ENCODE results near the gene RAB1B. TPM values are rescaled to one million over a fixed set of nuclear protein-coding genes. Genes with fewer than 3 reads are reported as not detected.

RAB1B gene
- total RNA-seq, 1 donor, result 88.9 TPM

GRCh38 chr11:66230156-66230555 lies 38.3 kb upstream of the RAB1B start:
- TF ChIP-seq CTCF (IDR thresholded peaks at IDR 0.05; ENCODE audit: insufficient read depth, low read depth, low read length), result no peak
- no peak overlapping the region for H3K4me3 ChIP-seq (ENCODE audit: low read depth, low read length)
- no peak for DNase-seq (ENCODE audit: low read depth)

- TF ChIP-seq CTCF (IDR thresholded peaks at IDR 0.05; ENCODE audit: insufficient read depth, low read depth, low read length), result no peak
- no peak overlapping the region for H3K4me3 ChIP-seq (ENCODE audit: low read depth, low read length)
- DNase-seq (ENCODE audit: low read depth), result no peak
These were observed 37.5 kb upstream of the RAB1B start for GRCh38 chr11:66230978-66231377.

GRCh38 chr11:66231561-66231960 lies 36.9 kb upstream of the RAB1B start:
- no peak for TF ChIP-seq CTCF (IDR thresholded peaks at IDR 0.05; ENCODE audit: insufficient read depth, low read depth, low read length)
- DNase-seq (ENCODE audit: low read depth), result no peak
- no peak overlapping the region for H3K4me3 ChIP-seq (ENCODE audit: low read depth, low read length)

GRCh38 chr11:66232769-66233168 lies 35.7 kb upstream of the RAB1B start:
- no peak for DNase-seq (ENCODE audit: low read depth)
- no peak overlapping the region for H3K4me3 ChIP-seq (ENCODE audit: low read depth, low read length)
- TF ChIP-seq CTCF (IDR thresholded peaks at IDR 0.05; ENCODE audit: insufficient read depth, low read depth, low read length), result no peak

GRCh38 chr11:66233301-66233700 lies 35.1 kb upstream of the RAB1B start:
- TF ChIP-seq CTCF (IDR thresholded peaks at IDR 0.05; ENCODE audit: insufficient read depth, low read depth, low read length), result no peak
- no peak overlapping the region for H3K4me3 ChIP-seq (ENCODE audit: low read depth, low read length)
- no peak for DNase-seq (ENCODE audit: low read depth)

GRCh38 chr11:66235141-66235540 lies 33.3 kb upstream of the RAB1B start:
- TF ChIP-seq CTCF (IDR thresholded peaks at IDR 0.05; ENCODE audit: insufficient read depth, low read depth, low read length), result no peak
- H3K4me3 ChIP-seq (ENCODE audit: low read depth, low read length), result no peak overlapping the region
- no peak for DNase-seq (ENCODE audit: low read depth)

- H3K4me3 ChIP-seq (ENCODE audit: low read depth, low read length), result no peak overlapping the region
- no peak for TF ChIP-seq CTCF (IDR thresholded peaks at IDR 0.05; ENCODE audit: insufficient read depth, low read depth, low read length)
- DNase-seq (ENCODE audit: low read depth), result no peak
These were observed 30.6 kb upstream of the RAB1B start for GRCh38 chr11:66237867-66238266.

Data from fibroblast of villous mesenchyme (primary cell).